ENCODE results near the gene NUP62. TPM values are rescaled to one million over a fixed set of nuclear protein-coding genes. Genes with fewer than 3 reads are reported as not detected.

NUP62 gene
- total RNA-seq, 1 experiment from 2014 or later: 54.6 TPM

DNA sequence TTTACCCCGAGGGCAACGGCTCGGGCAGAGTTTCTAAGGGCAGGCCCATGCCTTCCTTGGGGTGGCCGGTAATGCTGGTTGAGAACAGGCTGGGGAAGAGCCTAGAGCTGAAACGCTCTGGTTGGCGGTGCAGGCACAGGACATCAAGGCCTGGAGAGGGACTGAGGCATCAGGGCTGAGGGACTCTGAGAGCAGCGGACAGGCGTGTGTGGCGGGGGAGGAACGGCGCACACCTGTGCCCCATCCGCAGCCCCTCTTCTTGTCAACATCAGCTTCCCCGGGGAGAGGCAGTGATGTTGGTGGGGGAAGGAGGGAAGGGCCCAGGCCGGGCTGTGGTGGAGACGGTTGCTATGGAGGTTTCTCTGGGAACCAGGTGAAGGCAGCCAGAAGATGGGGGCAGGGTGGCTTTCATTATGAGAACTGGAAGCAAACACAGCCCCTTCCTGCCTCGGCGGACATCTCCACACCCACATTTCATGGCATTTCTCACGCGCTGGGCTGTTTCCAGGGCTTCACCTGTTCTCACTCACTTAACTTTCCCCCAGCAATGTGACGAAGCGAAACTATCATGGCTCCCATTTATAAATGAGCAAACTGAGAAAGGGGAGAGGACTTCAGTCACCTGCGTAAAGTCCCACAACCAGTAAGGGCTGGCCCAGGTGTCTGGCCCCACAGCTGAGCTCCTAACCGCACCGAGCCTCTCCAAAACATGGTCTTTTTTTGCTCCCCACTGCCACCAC, 8.5 kb downstream of the NUP62 start:
- Histone ChIP-seq H3K9me3 (ENCODE audit: control insufficient read depth, insufficient read depth, low read depth, low read length) (no peaks in the 10 kb centered on the region), H3K27me3 (ENCODE audit: control insufficient read depth, insufficient read depth, low read length) (no peaks in the 10 kb centered on the region), H3K27ac (ENCODE audit: low read length) (no peak overlapping the region), H3K36me3 (ENCODE audit: control insufficient read depth, insufficient read depth, low read length) (no peaks in the 10 kb centered on the region), H3K4me3 (ENCODE audit: low read depth in 2 of 2, low read length in 2 of 2) (no peak overlapping the region), H3K4me1 (ENCODE audit: control insufficient read depth, insufficient read depth, low read length) (no peaks in the 10 kb centered on the region)
- in situ Hi-C loops (cut with HindIII; ENCODE audit: low pct_unique_long_range_greater_than_20kb, low sequenced_read_pairs): no loop called here
- intact Hi-C loops (cut with micrococcal nuclease; ENCODE audit: unreplicated experiment): no loop called here
- no peak for ATAC-seq
- BruUV-seq (replicated peaks): no TSS peak
- ChIA-PET POLR2A (no interaction called here), CTCF (no interaction called here)
- DNase-seq (ENCODE audit: low read depth, low spot score): no peak
- TF ChIP-seq, protein P1, sequence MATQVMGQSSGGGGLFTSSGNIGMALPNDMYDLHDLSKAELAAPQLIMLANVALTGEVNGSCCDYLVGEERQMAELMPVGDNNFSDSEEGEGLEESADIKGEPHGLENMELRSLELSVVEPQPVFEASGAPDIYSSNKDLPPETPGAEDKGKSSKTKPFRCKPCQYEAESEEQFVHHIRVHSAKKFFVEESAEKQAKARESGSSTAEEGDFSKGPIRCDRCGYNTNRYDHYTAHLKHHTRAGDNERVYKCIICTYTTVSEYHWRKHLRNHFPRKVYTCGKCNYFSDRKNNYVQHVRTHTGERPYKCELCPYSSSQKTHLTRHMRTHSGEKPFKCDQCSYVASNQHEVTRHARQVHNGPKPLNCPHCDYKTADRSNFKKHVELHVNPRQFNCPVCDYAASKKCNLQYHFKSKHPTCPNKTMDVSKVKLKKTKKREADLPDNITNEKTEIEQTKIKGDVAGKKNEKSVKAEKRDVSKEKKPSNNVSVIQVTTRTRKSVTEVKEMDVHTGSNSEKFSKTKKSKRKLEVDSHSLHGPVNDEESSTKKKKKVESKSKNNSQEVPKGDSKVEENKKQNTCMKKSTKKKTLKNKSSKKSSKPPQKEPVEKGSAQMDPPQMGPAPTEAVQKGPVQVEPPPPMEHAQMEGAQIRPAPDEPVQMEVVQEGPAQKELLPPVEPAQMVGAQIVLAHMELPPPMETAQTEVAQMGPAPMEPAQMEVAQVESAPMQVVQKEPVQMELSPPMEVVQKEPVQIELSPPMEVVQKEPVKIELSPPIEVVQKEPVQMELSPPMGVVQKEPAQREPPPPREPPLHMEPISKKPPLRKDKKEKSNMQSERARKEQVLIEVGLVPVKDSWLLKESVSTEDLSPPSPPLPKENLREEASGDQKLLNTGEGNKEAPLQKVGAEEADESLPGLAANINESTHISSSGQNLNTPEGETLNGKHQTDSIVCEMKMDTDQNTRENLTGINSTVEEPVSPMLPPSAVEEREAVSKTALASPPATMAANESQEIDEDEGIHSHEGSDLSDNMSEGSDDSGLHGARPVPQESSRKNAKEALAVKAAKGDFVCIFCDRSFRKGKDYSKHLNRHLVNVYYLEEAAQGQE (IDR thresholded peaks at IDR 0.05; ENCODE audit: insufficient read depth in 1 of 2, low read depth in 2 of 2, low read length in 1 of 2): no peak
- TF ChIP-seq SIN3A (IDR thresholded peaks at IDR 0.05; ENCODE audit: borderline replicate concordance, insufficient read depth, low read depth, low read length): no peak
- TF ChIP-seq, protein P2, sequence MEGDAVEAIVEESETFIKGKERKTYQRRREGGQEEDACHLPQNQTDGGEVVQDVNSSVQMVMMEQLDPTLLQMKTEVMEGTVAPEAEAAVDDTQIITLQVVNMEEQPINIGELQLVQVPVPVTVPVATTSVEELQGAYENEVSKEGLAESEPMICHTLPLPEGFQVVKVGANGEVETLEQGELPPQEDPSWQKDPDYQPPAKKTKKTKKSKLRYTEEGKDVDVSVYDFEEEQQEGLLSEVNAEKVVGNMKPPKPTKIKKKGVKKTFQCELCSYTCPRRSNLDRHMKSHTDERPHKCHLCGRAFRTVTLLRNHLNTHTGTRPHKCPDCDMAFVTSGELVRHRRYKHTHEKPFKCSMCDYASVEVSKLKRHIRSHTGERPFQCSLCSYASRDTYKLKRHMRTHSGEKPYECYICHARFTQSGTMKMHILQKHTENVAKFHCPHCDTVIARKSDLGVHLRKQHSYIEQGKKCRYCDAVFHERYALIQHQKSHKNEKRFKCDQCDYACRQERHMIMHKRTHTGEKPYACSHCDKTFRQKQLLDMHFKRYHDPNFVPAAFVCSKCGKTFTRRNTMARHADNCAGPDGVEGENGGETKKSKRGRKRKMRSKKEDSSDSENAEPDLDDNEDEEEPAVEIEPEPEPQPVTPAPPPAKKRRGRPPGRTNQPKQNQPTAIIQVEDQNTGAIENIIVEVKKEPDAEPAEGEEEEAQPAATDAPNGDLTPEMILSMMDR (IDR thresholded peaks at IDR 0.05): no peak

DNA sequence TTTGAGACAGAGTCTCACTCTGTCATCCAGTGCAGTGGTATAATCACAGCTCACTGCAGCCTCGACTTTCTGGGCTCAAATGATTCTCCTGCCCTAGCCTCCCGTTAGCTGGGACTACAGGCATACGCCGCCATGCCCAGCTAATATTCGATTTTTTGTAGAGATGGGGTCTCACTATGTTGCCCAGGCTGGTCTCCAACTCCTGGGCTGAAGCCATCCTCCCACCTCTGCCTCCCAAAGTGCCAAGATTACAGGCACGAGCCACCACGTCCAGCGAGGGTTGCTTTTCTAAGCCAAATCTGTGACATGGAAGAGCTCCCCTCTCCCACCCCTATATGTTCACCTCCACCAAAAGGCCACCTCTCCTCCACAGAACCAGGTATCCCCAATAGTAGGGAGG, 11.2 kb downstream of the NUP62 start:
- no peaks in the 10 kb centered on the region for H3K4me1 ChIP-seq (ENCODE audit: control insufficient read depth, insufficient read depth, low read length)
- CTCF ChIA-PET: no interaction called here
- no peaks in the 10 kb centered on the region for H3K9me3 ChIP-seq (ENCODE audit: control insufficient read depth, insufficient read depth, low read depth, low read length)
- DNase-seq (ENCODE audit: low read depth, low spot score) (no peak), ATAC-seq (no peak)
- H3K27ac ChIP-seq (ENCODE audit: low read length): no peak overlapping the region
- H3K27me3 ChIP-seq (ENCODE audit: control insufficient read depth, insufficient read depth, low read length): no peaks in the 10 kb centered on the region
- intact Hi-C loops (cut with micrococcal nuclease; ENCODE audit: unreplicated experiment): no loop called here
- in situ Hi-C loops (cut with HindIII; ENCODE audit: low pct_unique_long_range_greater_than_20kb, low sequenced_read_pairs): no loop called here
- no peak overlapping the region for H3K4me3 ChIP-seq (ENCODE audit: low read depth in 2 of 2, low read length in 2 of 2)
- BruUV-seq (replicated peaks): no TSS peak
- H3K36me3 ChIP-seq (ENCODE audit: control insufficient read depth, insufficient read depth, low read length): no peaks in the 10 kb centered on the region
- POLR2A ChIA-PET: no interaction called here
- TF ChIP-seq TCF7L2 (IDR thresholded peaks at IDR 0.05; ENCODE audit: low read depth, low read length): no peak
- TF ChIP-seq POLR2AphosphoS5 (IDR thresholded peaks at IDR 0.05; ENCODE audit: low read depth, low read length): no peak
- TF ChIP-seq, protein P1 (IDR thresholded peaks at IDR 0.05; ENCODE audit: insufficient read depth in 1 of 2, low read depth in 2 of 2, low read length in 1 of 2): no peak
- no peak for TF ChIP-seq SIN3A (IDR thresholded peaks at IDR 0.05; ENCODE audit: borderline replicate concordance, insufficient read depth, low read depth, low read length)
- TF ChIP-seq, protein P2 (IDR thresholded peaks at IDR 0.05): no peak

Measured in Panc1 (cell line).